HG03575 (cell line): ENCODE measurements around the gene ABLIM3.
"Not testable (repeated sequence)": the region's sequence is repeated elsewhere in the genome, so short reads cannot be mapped to it uniquely, and the experiment has no call there.

Source experiments
- ATAC-seq: cut with Tn5 transposase; IDR thresholded peaks from one replicate; pipeline ENCODE4 v1.9.1; 2021; ENCODE audit not compliant: unreplicated experiment, insufficient number of reproducible peaks, low FRiP score; ENCODE audit errors: extremely low read depth

The ABLIM3 gene

DNA sequence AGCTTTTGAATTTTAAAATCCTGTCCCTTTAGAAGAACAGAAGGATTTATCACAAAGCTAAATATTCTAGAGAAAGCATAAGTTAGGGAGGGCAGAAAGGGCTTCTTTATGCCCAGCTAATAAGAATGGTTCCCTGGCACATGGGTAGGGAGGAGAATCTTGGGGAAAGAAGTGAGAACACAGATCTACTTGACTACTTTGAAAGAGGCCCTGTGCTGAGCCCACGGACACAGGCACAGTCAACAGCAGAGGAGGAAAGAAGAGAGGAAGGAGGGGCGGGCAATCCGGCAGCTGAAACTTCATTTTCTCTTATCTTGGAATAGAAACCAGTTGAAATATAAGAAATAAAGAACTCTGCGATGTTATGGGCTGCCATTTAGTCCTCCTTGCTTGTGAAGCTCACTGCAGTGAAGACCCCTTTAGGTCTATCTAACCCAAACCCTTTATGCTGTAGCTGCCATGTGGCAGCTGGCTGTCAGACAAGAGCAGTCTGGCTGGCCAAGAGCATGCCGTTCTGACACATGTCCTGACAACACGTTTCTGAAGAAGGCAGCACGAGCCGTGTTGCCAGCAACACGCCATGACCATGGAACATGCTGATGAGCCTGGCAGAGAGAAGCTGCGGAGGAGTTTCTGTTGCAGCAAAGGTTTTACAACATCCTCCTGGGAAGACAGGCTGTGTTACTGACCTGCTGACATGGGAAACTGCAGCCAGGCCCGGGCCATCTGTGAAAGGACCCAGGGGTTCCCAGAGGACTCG, 34.2 kb downstream of the ABLIM3 start:
- no peak for ATAC-seq

DNA sequence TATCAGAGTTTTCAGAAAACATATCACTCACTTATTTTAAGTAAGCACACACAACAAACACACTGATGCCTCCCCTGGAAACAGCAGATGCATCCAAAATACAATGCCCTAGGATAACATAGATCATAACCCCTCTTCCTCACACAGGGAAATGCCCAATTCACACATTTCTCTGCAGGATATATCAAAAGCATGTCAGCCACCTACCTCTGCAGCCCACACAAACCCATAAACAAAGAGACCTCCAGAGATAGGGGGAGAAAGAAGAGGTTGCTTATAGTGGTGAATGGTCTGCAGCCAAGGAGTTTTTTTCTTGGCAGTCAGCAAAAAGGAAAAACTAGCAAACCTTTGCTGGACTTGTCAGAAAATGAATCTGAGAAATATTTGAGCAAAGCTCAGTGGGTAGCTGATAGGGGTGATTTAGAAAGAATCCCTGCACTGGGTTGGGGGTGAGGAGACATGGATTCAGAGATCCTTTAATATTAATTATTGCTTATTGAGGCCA, 36.1 kb downstream of the ABLIM3 start:
- ATAC-seq = no peak

- ATAC-seq = no peak
Observed at GRCh38 chr5:149177911-149178565, 36.7 kb downstream of the ABLIM3 start.

DNA sequence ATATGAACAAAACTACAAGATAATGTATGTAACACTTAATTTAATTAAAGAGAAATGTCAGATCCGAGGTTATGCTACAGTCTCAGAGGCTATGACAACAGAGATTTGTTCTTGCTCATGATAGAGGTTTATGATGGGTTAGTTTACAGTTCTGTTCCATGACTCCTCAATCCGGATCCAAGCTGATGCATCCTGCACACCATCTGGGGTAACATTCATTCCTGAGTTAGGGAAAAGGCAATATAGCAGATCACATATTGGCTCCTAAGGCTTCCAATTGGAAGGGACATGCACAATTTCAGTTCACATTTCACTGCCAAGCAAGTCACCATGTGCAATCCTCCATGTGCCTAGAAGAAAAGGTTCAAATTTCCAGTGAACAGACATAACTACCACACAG, 40.4 kb downstream of the ABLIM3 start:
- ATAC-seq = no peak

DNA sequence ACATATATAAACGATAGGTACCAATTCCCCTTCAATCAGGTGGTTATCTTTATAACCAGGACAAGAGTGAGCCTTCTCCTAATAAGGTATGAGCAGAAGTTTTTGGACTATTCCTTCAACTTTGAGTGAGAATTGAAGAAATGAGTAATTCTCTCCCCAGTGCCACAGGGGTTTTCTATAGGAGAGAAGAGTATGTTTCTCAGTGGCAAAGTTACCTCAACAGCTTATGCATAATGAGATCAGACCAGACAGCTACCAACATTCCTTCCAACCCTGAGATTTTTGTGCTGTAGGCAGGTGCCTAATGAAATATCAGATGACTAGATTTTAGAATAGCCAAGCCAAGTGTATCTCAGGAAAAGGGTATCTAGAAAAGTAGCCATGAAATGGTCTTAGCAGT, 40.9 kb downstream of the ABLIM3 start:
- ATAC-seq = no peak

DNA sequence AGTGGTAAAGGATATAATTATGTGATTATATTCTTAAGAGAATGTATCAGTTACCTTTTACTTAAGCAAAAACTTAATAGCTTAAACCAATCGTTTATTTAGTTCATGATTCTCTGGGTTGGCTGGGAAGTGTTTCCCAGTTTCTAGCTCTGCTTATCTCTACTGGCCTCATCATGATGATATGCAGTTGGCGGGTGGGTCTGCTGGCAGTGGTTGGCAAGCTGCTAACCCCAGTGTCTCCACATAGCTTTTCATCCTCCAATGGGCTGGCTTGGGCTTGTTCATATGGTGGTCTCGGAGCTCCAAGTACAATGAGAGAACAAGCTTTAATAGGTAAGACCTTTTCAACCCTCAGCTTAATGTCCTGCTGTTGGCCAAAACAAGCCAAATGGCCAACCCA, 43.8 kb downstream of the ABLIM3 start:
- no peak for ATAC-seq

DNA sequence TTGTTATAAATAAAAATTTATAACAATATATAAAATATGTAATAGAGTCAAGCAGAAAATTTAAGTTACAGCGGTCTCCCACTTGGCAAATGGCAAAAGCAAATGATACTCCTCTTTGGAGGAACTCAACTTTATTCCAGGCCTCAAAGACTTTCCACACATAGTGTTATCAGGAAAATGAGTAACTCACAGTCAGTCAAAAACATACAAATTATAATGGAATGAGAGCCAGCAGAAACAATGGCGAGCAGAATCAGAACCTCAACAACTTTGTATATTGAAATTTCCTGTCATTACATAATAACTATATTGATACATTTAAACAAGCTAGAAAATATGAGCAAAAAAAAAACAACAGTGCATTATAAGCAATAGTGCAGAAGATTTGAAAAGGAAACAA, 45.2 kb downstream of the ABLIM3 start:
- no peak for ATAC-seq

GRCh38 chr5:149187617-149188016, 46.3 kb downstream of the ABLIM3 start:
- not testable (repeated sequence) for ATAC-seq

DNA sequence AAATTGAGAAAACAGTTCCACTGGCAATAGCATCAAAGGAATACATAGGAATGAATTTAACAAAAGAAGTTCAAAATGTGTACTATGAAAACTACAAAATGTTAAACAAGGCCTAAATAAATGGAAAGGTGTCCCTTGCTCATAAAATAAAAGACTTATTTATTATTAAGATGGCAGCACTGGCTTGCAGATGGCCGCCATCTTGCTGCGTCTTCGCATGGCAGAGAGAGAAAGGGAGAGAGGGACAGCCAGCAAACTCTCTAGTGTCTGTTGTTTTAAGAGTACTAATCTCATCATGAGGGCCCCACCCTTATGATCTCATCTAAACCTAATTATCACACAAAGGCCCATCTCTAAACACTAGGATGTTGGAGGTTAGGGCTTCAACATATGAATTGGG, 47.1 kb downstream of the ABLIM3 start:
- no peak for ATAC-seq

DNA sequence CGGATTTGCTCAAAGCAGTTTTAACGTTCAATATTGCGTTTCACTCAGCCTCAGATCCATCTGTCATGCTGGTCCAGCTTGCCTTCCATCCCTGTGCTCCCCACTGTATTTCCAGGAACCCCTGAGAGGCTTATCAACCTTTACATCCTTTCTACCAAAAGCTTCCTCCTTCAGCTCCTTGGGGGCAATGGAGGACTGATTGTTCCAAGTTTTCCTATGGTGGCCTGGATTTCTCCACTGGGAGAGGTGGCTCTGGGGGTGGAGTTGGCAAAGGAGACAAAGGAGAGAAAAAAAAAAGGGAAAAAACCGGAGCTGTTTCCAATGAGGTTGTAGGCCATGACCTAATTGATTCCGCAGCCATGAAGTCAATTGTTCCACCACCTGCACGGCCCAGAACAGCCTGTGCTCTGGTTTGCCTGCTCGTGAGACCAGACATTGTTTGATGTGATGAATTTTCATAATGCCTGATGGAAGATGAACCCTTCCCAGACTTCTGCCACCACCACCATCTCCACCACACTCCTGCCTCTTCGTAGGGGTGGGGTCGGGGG, 54.1 kb downstream of the ABLIM3 start:
- ATAC-seq = no peak

GRCh38 chr5:149195962-149196361, 54.7 kb downstream of the ABLIM3 start:
- no peak for ATAC-seq

GRCh38 chr5:149198148-149198547, 56.9 kb downstream of the ABLIM3 start:
- no peak for ATAC-seq

DNA sequence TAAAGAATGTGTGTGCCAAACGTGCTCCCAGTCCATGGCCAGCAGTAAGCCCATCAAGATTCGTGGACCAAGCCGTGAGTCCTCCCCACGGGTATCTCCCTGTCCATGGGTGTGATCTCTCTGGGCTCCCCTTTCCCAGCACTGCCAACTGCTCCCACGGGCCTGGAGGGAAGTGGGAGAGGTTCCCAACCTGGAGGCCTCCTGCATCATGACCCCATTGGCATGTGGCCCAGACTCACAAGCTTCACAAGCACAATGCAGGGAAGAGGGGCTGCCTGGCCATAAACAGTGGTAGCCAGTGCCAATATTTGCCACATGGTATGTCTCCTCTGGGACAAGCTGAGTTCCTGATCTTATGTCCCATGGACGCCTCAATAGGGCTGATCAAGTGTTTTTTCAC, 59.1 kb downstream of the ABLIM3 start:
- no peak for ATAC-seq

DNA sequence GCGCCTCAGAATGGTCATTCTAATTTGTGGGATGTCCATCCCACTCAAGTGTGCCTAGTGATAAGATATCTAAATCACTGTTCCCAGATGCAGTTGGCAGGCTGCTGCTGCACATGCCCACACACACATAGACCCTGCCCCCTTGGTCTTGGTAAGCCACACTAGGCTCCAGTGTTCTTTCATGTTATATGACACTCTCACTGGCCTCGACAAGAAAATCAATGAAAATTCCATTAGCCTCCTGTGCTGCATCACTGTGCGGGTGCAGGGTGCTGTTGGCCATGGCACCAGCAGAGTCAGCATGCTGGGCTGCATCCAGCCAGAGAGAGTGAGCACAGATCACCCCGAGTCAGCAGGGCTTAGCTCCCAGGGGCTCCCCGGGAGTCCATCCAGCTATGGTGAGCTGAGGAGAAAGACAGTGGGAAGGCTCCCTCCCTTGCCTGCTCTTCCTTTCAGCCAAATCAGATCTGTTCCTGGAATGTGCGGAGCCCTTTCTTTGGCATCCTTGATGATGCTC, 59.9 kb downstream of the ABLIM3 start:
- no peak for ATAC-seq

DNA sequence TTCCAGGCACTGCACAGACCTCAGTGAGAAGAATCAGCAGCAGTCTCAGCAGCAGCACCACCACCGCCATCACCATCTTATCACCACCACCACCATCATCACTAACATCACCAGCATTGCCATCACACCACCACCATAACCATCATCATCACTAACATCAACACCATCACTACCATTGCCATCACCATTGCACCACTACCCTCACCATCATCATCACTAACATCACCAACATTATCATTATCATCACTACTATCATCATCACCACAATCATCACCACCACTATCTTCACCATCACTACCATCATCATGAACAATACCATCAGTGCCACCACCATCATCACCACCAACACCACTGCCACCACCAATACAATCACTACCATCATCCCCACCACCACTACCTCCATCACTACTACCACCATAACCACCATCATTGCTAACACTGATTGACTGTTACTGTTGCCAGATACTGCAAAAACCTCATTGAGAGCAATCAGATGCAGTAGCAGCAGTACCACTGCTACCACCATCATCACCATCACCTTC, 61.7 kb downstream of the ABLIM3 start:
- ATAC-seq = no peak

DNA sequence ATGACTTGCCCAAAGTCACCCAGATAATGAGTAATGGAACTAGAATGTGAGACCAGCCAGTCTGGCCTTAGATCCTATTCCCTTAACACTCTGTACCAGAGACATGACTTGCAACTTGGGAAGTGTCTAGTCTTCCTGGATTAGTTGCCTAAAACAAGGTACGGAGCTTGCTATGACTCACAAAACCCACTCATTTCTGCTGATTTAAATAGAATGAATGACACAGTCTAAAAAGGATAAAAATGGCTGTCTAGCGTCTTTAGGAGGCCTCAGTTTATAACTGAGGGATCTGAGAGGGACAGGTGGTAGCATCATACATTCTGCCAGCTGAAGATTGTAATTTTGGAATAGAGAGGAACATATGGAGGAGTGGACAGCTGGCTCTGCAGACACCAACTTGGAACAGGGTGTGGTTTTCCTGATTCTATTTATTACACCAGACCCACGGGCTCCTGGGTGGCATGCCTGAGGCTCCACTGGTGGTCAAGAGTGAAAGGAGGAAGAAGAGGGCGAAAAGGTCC, 62.7 kb downstream of the ABLIM3 start:
- no peak for ATAC-seq

- no peak for ATAC-seq
Observed at GRCh38 chr5:149205625-149206523, 64.6 kb downstream of the ABLIM3 start.

DNA sequence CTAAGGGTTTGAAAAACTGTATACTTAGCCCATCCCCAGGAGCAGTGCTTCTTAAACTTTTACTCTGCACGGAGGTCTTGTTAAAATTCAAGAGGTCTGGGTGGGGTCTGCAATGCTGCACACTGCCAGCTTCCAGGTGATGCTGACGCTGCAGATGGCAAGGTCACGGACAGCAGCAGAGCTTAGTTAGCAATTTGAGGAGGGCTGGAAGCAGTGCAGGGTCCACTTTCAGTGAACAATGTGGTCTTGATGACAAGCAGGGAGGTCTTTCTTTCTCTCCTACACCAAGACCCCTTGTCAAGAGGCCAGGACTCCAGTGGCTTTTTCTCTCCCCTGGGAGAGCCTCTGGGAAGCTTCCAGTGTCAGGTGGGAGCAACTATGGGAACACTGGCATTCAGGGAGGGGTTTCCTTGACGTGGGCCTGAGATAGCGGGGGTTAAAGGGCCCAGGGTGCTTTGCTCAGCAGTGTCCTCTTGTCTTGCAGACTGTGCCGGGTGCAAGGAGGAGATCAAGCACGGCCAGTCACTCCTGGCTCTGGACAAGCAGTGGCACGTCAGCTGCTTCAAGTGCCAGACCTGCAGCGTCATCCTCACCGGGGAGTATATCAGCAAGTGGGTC, 65.3 kb downstream of the ABLIM3 start:
- ATAC-seq = no peak
